ENCODE measurements around the gene MANBA.

- TF ChIP-seq POLR2A (IDR thresholded peaks at IDR 0.05; ENCODE audit: low read length), result no peak
- no peak for TF ChIP-seq GATA1 (IDR thresholded peaks at IDR 0.05; ENCODE audit: low read depth, low read length)
These were observed 118.0 kb downstream of the MANBA start for GRCh38 chr4:102642631-102643298.
